Measurements from ENCODE around the gene CSNK1D. TPM values are rescaled to one million over a fixed set of nuclear protein-coding genes. Genes with fewer than 3 reads are reported as not detected.

Gene CSNK1D
- total RNA-seq, 4 donors from 2014 or later: 16.5 to 173 (median 44.6) TPM

DNA sequence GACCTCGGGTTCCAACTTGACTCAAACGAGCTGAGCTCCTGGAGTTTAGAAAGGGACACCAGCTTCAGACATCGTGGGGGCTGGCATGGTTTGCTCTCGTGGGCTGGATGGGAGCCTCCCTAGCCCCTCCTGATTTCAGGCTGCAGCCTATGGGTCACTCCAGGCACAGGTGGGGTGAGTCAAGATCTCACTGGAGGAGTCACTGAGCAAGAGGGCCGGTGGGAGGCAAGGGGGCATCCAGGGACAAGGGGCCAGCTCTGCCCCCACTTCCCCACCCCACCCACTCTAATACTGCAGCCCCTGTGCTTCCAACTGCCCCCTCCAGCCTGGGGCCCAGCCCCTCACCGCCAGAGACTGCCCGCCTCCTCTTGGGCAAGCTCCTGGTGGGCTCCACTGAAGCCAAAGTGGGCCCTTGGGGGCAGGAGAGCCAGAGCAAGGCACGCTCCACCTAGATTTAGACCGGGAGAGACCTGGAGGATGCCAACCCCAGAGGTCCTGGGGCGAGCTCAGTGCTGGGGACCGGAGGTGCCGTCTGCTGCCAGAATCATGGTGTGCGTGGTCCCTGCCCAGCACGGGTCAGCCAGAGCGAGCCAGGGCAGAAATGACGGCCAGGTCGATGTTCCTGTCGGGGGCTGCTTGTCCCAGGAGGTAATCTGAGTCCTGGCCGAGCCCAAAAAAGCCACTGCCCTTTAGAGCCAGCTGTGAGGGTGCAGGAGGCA, 38.3 kb downstream of the CSNK1D start:
- no peak overlapping the region for H3K27ac ChIP-seq
- H3K4me3 ChIP-seq: no peak overlapping the region
- TF ChIP-seq, protein P1, sequence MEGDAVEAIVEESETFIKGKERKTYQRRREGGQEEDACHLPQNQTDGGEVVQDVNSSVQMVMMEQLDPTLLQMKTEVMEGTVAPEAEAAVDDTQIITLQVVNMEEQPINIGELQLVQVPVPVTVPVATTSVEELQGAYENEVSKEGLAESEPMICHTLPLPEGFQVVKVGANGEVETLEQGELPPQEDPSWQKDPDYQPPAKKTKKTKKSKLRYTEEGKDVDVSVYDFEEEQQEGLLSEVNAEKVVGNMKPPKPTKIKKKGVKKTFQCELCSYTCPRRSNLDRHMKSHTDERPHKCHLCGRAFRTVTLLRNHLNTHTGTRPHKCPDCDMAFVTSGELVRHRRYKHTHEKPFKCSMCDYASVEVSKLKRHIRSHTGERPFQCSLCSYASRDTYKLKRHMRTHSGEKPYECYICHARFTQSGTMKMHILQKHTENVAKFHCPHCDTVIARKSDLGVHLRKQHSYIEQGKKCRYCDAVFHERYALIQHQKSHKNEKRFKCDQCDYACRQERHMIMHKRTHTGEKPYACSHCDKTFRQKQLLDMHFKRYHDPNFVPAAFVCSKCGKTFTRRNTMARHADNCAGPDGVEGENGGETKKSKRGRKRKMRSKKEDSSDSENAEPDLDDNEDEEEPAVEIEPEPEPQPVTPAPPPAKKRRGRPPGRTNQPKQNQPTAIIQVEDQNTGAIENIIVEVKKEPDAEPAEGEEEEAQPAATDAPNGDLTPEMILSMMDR (IDR thresholded peaks at IDR 0.05): no peak
- H3K9me3 ChIP-seq: no peaks in the 10 kb centered on the region
- no peaks in the 10 kb centered on the region for H3K36me3 ChIP-seq
- no peaks in the 10 kb centered on the region for H3K27me3 ChIP-seq
- H3K4me1 ChIP-seq: peaks cover 4 to 38% of the 10 kb centered on the region in 2 donors
- DNase-seq: no peak
- intact Hi-C loops (cut with DNase I; ENCODE audit: low total_unique reads): loop anchor here (10.0 kb wide), 1 partner anchor 90 kb away; no protein-coding TSS in a partner anchor

DNA sequence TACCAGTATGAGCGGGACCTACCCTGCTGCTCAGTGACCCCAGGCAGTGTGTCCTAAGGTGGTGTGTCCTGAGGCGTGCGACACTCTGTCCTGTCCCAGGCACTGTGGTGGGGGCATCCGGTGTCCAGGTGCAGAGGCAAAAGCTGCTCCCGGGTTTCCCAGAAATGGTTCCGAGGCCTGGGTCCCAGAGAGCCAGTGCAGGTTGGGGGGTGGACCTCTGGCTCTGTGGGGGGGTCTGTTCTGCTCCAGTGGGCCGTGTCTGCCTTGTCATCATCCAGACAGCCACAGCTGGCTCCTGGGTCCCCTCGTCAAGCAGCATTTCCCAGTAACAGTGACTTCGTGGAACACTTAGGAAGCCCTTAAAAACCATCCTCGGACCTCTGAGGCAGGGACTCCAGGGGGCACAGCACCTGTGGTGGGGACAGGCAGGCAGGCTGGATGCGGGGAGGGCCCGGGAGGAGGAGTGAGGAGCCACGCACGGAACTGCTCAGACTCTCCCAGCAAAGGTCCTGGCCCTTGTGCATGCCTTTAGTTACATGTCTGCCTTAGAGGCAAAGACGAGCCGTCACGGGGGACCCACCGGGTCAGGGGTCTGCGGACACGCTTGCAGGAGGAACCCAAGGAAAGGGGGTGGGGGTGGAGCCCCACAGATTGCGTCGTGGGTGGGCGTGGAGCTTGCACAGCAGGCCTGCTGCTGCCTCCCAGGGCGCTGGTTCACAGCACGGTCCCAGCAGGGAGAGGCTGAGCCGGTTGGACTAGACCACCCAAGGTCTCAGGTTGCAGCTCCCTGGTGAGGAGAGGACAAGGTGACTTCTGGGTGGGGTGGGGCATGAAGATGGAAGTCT, 39.1 kb downstream of the CSNK1D start:
- H3K27ac ChIP-seq: no peak overlapping the region
- peaks cover 4 to 30% of the 10 kb centered on the region in 2 donors for H3K4me1 ChIP-seq
- no peaks in the 10 kb centered on the region for H3K27me3 ChIP-seq
- DNase-seq: no peak
- H3K9me3 ChIP-seq: no peaks in the 10 kb centered on the region
- intact Hi-C loops (cut with DNase I; ENCODE audit: low total_unique reads): loop anchor here (10.0 kb wide), 1 partner anchor 90 kb away; no protein-coding TSS in a partner anchor
- no peak overlapping the region for H3K4me3 ChIP-seq
- no peaks in the 10 kb centered on the region for H3K36me3 ChIP-seq
- TF ChIP-seq POLR2A (IDR thresholded peaks at IDR 0.05): no peak
- TF ChIP-seq, protein P1 (IDR thresholded peaks at IDR 0.05): no peak

DNA sequence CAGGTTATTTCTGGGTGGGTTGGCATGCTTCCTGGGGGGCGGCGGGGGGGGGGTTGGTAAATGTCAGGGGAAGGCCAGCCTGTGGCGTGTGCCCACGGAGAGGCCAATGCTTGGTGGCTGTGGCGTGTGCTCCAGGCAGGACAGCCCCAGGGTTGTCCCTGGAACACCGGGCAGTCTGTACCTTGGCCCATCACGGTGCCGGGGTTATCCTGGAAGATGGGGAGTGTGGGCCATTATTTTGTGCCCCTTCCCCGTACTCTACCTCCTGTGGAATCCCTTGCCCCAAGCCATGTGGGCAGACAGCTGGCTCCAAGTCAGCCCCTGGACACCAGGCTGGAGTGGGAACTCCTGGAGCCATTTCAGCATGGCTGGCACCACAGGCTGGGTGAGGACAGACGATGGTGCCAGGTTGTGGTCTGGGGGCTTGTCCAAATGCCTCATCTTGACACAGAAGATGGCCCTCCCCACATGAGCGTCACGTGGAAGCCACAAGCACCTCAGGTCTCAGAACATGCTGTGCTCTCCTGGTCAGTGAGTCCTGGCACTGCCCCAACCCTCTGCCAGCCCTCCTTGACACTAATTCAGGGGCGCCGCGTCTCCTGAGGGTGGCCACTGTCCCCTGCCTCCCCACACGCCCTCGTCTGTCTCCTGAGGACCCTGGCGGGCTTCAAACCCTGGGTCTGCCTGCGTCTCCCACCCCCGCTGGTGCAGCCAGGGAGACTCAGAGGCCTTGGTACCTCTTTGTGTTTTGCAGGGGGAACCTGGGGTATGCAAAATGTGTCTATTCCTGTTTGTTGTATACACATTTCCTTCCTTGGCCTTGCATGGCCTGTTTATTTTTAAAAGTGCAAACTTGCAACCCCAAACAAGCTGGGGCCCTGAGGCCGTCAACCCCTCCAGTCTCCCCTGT, 40.4 kb downstream of the CSNK1D start:
- intact Hi-C loops (cut with DNase I; ENCODE audit: low total_unique reads): loop anchor here (10.0 kb wide), 1 partner anchor 92 kb away; no protein-coding TSS in a partner anchor
- Histone ChIP-seq H3K9me3 (no peaks in the 10 kb centered on the region), H3K27me3 (peaks cover 0 to 5% of the 10 kb centered on the region in 2 donors), H3K4me3 (no peak overlapping the region), H3K36me3 (no peaks in the 10 kb centered on the region), H3K27ac (no peak overlapping the region), H3K4me1 (peaks cover 2 to 20% of the 10 kb centered on the region in 2 donors)
- peak in 1 of 2 donors; percentile 23 for DNase-seq
- TF ChIP-seq, protein P1 (IDR thresholded peaks at IDR 0.05): no peak
- no peak for TF ChIP-seq POLR2A (IDR thresholded peaks at IDR 0.05)

DNA sequence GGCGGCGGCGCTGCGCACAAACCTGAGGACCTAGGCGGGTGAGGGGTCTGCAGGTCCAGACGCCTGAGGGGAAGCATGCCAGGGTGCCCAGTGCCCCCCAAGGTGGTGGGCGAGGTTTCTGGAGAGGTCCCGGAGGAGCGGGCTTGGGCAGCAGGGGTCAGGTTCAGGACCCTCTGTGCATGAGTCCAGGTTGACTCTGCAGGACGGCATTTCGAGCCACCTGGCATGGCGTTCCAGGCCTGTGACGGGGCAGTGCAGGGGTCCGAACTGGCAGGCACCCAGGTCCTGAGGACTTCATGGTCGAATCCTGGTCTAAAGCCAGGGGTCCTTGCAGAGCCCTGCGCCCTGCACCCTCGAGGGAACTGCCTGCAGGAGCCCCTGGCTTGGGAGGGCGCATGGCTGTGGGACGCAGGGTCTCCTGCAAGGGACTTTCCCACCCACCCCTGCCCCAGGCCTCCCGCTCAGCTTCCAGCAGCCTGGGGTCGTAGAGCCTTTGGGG, 41.1 kb downstream of the CSNK1D start:
- Histone ChIP-seq H3K36me3 (no peaks in the 10 kb centered on the region), H3K27ac (peak overlapping the region; percentile 83 to 88), H3K9me3 (no peaks in the 10 kb centered on the region), H3K4me1 (peaks cover 0 to 14% of the 10 kb centered on the region in 2 donors), H3K27me3 (peaks cover 0 to 6% of the 10 kb centered on the region in 2 donors), H3K4me3 (peak overlapping the region; percentile 47 to 53)
- TF ChIP-seq, protein P1 (IDR thresholded peaks at IDR 0.05): no peak
- TF ChIP-seq POLR2A (IDR thresholded peaks at IDR 0.05): no peak
- DNase-seq: peak in 1 of 2 donors; percentile 27
- intact Hi-C loops (cut with DNase I; ENCODE audit: low total_unique reads): loop anchor here (10.0 kb wide), 1 partner anchor 92 kb away; no protein-coding TSS in a partner anchor
